Tibial artery (tissue), 4 donors: Measurements from ENCODE around the gene BCDIN3D.

Source experiments
- DNase-seq, 2 donors: peaks; one replicate each; pipeline ENCODE4 v3.0.0-alpha.2; 2019
- H3K27ac ChIP-seq, 2 donors: fragments of 200-600 bp; sonication (generic) in 1 of 2; 1 replicate in 1 of 2; 2 replicates in 1 of 2; pipeline ENCODE4 v1.5.1; 2018 to 2019; ENCODE audit warnings: mild to moderate bottlenecking in 1 of 2
- H3K27me3 ChIP-seq, 2 donors: fragments of 200-600 bp; sonication (generic) in 1 of 2; one replicate each; pipeline versions ENCODE4 v1.5.1 to v1.6.0; 2016 to 2019
- H3K36me3 ChIP-seq, 3 donors: fragments of 200-600 bp; sonication (generic) in 2 of 3; one replicate each; pipeline ENCODE4 v1.5.1; 2016 to 2019; ENCODE audit warnings: mild to moderate bottlenecking in 2 of 3
- H3K4me1 ChIP-seq, 4 donors: fragments of 200-600 bp; sonication (generic) in 2 of 4; 1 replicate in 3 of 4; 2 replicates in 1 of 4; pipeline ENCODE4 v1.5.1; 2016 to 2019
- H3K4me3 ChIP-seq, 2 donors: fragments of 200-600 bp; sonication (generic) in 1 of 2; 1 replicate in 1 of 2; 2 replicates in 1 of 2; pipeline ENCODE4 v1.5.1; 2018 to 2019; ENCODE audit warnings: mild to moderate bottlenecking in 2 of 2
- H3K9me3 ChIP-seq, 3 donors: fragments of 200-600 bp; sonication (generic) in 1 of 3; one replicate each; pipeline ENCODE4 v1.5.1; 2016 to 2019
- intact Hi-C: fragments of 100-400 bp; cut with DNase I; formaldehyde crosslinking; loops from one replicate; pipeline ENCODE4 v1.15.0; 2023; ENCODE audit warnings: low total_unique reads
- TF ChIP-seq, protein P1 (sequence below), 2 experiments: fragments of 200-600 bp in 1 of 2; fragments of 450-650 bp in 1 of 2; IDR thresholded peaks; one replicate each; pipeline ENCODE4 v1.5.1; 2017 to 2019; ENCODE audit warnings: antibody characterized with exemption in 2 of 2, mild to moderate bottlenecking in 1 of 2, moderate library complexity in 1 of 2

Gene BCDIN3D

GRCh38 chr12:49818241-49818895 lies 24.5 kb downstream of the BCDIN3D start:
- intact Hi-C loops = no loop called here
- TF ChIP-seq, protein P1, sequence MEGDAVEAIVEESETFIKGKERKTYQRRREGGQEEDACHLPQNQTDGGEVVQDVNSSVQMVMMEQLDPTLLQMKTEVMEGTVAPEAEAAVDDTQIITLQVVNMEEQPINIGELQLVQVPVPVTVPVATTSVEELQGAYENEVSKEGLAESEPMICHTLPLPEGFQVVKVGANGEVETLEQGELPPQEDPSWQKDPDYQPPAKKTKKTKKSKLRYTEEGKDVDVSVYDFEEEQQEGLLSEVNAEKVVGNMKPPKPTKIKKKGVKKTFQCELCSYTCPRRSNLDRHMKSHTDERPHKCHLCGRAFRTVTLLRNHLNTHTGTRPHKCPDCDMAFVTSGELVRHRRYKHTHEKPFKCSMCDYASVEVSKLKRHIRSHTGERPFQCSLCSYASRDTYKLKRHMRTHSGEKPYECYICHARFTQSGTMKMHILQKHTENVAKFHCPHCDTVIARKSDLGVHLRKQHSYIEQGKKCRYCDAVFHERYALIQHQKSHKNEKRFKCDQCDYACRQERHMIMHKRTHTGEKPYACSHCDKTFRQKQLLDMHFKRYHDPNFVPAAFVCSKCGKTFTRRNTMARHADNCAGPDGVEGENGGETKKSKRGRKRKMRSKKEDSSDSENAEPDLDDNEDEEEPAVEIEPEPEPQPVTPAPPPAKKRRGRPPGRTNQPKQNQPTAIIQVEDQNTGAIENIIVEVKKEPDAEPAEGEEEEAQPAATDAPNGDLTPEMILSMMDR (IDR thresholded peaks at IDR 0.05) = no peak
- no peaks in the 10 kb centered on the region for H3K9me3 ChIP-seq
- DNase-seq = peak in 1 of 2 donors; percentile 12
- H3K27me3 ChIP-seq = no peaks in the 10 kb centered on the region
- H3K4me1 ChIP-seq = peaks cover 0 to 24% (median 10%) of the 10 kb centered on the region in 4 donors
- H3K36me3 ChIP-seq = peaks cover 0 to 15% (median 0%) of the 10 kb centered on the region in 3 donors
- no peak overlapping the region for H3K27ac ChIP-seq
- no peak overlapping the region for H3K4me3 ChIP-seq

GRCh38 chr12:49813131-49813530 lies 29.8 kb downstream of the BCDIN3D start:
- intact Hi-C loops = no loop called here
- Histone ChIP-seq H3K36me3 (peaks cover 0 to under 1% (median 0%) of the 10 kb centered on the region in 3 donors), H3K27ac (no peak overlapping the region), H3K9me3 (no peaks in the 10 kb centered on the region), H3K4me3 (no peak overlapping the region), H3K4me1 (peaks cover 0 to 28% (median 21%) of the 10 kb centered on the region in 4 donors), H3K27me3 (no peaks in the 10 kb centered on the region)
- no peak for DNase-seq
- TF ChIP-seq, protein P1 (IDR thresholded peaks at IDR 0.05) = no peak

GRCh38 chr12:49811961-49812401 lies 30.9 kb downstream of the BCDIN3D start:
- Histone ChIP-seq H3K36me3 (peaks cover 0 to 6% (median 6%) of the 10 kb centered on the region in 3 donors), H3K27me3 (no peaks in the 10 kb centered on the region), H3K27ac (no peak overlapping the region), H3K4me3 (no peak overlapping the region), H3K9me3 (no peaks in the 10 kb centered on the region), H3K4me1 (peaks cover 0 to 32% (median 23%) of the 10 kb centered on the region in 4 donors)
- TF ChIP-seq, protein P1 (IDR thresholded peaks at IDR 0.05) = no peak
- intact Hi-C loops = no loop called here
- no peak for DNase-seq

DNA sequence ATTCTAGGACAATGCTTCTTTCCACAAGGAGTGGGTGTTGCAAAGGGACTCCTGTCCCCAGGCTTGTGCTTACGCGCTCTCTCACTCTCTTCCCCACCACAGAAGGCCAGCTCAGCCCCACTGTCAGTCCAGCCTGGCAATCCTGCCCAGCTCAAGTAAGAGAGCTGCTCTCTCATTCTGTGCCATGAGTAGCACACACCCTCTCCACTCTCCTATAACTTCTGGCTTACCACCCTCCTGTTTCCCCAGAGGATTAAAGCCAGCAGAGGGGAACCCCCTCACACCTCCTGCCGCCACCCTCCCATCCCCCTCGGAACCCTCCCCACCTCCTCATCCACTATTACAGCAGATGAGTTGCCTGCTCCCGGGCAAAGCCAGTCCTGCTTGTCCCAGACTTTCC lies 31.8 kb downstream of the BCDIN3D start:
- intact Hi-C loops = no loop called here
- TF ChIP-seq, protein P1 (IDR thresholded peaks at IDR 0.05) = no peak
- Histone ChIP-seq H3K9me3 (no peaks in the 10 kb centered on the region), H3K27me3 (no peaks in the 10 kb centered on the region), H3K27ac (no peak overlapping the region), H3K4me3 (no peak overlapping the region), H3K36me3 (peaks cover 0 to 9% (median 8%) of the 10 kb centered on the region in 3 donors), H3K4me1 (peaks cover 0 to 32% (median 23%) of the 10 kb centered on the region in 4 donors)
- no peak for DNase-seq

GRCh38 chr12:49809906-49810389 lies 33.0 kb downstream of the BCDIN3D start:
- intact Hi-C loops = no loop called here
- H3K36me3 ChIP-seq = peaks cover 9 to 21% (median 19%) of the 10 kb centered on the region in 3 donors
- peak overlapping the region; percentile 68 to 71 for H3K27ac ChIP-seq
- H3K4me1 ChIP-seq = peaks cover 0 to 32% (median 23%) of the 10 kb centered on the region in 4 donors
- H3K4me3 ChIP-seq = no peak overlapping the region
- DNase-seq = no peak
- TF ChIP-seq, protein P1 (IDR thresholded peaks at IDR 0.05) = no peak
- H3K27me3 ChIP-seq = no peaks in the 10 kb centered on the region
- no peaks in the 10 kb centered on the region for H3K9me3 ChIP-seq
